ENCODE results near the gene SCGB3A2.

Gene SCGB3A2

GRCh38 chr5:147911427-147911826 lies 32.9 kb downstream of the SCGB3A2 start:
- no peak for TF ChIP-seq CTCF (IDR thresholded peaks at IDR 0.05; ENCODE audit: low read depth, low read length)
- no peak for DNase-seq (ENCODE audit: extremely low read depth, low read depth)

- no peak for DNase-seq (ENCODE audit: extremely low read depth, low read depth)
- no peak for TF ChIP-seq CTCF (IDR thresholded peaks at IDR 0.05; ENCODE audit: low read depth, low read length)
These were observed 33.5 kb downstream of the SCGB3A2 start for GRCh38 chr5:147912011-147912410.

- DNase-seq (ENCODE audit: extremely low read depth, low read depth), result no peak
- TF ChIP-seq CTCF (IDR thresholded peaks at IDR 0.05; ENCODE audit: low read depth, low read length), result no peak
These were observed 35.3 kb downstream of the SCGB3A2 start for GRCh38 chr5:147913786-147914185.

- no peak for DNase-seq (ENCODE audit: extremely low read depth, low read depth)
- no peak for TF ChIP-seq CTCF (IDR thresholded peaks at IDR 0.05; ENCODE audit: low read depth, low read length)
These were observed 39.7 kb downstream of the SCGB3A2 start for GRCh38 chr5:147918101-147918685.

GRCh38 chr5:147918899-147919298 lies 40.4 kb downstream of the SCGB3A2 start:
- DNase-seq (ENCODE audit: extremely low read depth, low read depth), result no peak
- no peak for TF ChIP-seq CTCF (IDR thresholded peaks at IDR 0.05; ENCODE audit: low read depth, low read length)

- no peak for TF ChIP-seq CTCF (IDR thresholded peaks at IDR 0.05; ENCODE audit: low read depth, low read length)
- no peak for DNase-seq (ENCODE audit: extremely low read depth, low read depth)
These were observed 42.0 kb downstream of the SCGB3A2 start for GRCh38 chr5:147920420-147921030.

- DNase-seq (ENCODE audit: extremely low read depth, low read depth), result no peak
- no peak for TF ChIP-seq CTCF (IDR thresholded peaks at IDR 0.05; ENCODE audit: low read depth, low read length)
These were observed 42.6 kb downstream of the SCGB3A2 start for GRCh38 chr5:147921136-147921535.
